Putamen (tissue), 1 donor: Measurements from ENCODE around the gene CSNK1E.

Experiments used
- DNase-seq: peaks from one replicate; pipeline ENCODE4 v3.0.0-alpha.2; 2016; ENCODE audit warnings: low spot score

The CSNK1E gene

DNA sequence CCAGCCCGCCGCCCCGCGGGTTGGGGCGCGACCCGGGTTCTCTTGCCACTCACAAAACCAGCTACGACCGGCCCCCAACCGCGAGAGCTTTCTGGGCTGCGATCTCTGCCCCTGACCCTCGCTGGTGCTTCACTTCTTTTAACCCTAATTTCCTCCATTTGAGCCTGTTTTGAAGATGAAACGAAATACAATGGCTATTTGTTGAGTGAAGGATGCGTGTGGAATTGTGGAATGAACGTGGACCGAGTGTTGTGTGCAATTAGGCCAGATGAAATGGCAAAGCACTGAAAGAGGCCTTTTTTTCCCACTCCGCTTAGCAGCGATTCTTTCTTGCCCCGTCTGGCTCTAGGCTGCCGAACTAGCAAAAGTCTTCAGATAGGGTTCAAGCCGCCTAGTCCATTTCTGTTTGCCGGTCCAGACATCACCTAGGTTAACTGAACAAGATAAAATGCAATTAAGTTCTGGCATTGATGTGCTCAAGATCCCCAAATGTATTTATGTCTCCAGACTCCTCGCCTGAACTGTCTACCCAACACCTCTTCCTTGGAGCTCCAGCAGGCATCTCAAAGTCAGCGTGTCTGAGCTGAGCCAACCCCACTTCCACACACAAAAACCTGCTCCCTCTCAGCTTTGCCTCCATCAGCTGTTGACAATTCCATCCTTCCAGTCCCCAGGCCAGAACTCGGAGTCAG, 44.0 kb downstream of the CSNK1E start:
- peak; percentile 78 for DNase-seq

DNA sequence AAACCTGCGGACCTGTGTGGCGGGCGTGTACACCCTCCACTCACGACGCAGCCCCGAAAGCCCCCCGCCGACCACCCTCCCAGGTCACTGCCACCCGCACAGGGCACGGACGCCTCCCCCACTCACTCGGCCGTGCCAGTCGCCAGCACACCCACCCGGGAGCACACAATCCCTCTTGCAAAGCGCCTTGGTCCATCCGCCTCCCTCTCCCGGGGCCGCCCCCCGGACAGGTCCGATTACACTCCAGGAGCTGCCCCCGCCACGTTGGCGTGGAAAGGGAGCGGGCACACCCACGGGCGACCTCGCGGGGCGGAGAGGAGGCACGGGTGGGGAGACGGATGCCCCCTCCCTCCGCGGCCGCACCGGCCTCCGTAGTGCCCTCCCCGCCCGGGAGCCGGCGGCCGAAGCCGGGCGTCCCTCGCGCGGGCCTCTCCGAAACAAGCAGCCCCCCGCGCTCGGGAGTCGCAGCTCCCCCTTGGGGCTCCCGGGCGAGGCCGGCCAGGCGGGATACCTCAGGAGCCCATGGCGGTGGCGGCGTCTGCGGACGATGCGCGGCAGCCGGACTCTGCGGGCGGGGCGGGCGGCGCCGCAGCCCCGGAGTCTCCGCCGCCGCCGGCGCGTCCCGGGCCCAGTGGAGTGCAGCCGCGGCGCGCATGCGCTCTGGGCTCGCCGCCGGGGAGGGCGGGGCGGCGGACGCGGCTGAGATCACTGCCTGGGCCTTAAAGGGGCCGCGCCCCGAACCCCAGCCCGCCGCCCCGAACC, 44.7 kb downstream of the CSNK1E start, which contains the start of gene TMEM184B:
Gene TMEM184B, minus strand, starts transcription at position 638 of the 762 bp plus-strand sequence. CDS start 25,049 bp downstream, outside the sequence.
- DNase-seq = peak; percentile 87

GRCh38 chr22:38271927-38272372, 45.3 kb downstream of the CSNK1E start:
- no peak for DNase-seq

DNA sequence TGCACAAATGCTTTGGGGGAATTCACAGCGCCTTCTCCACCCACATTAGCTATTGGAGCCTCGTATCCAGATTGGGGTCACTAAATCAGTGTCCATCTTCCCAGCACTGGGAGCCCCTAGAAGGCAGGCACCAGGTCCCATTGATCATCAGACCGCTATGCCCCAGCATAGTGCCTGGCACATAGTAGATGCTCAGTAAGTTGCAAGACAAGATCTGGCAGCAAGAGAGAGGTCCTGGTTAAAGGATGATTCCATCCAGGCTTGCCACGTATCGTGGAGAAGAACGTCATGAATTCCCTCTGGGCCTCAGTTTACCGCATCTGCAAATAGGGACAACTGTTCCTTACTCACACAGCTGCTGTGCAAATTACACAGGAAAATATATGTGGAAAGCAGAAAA, 46.1 kb downstream of the CSNK1E start:
- no peak for DNase-seq

DNA sequence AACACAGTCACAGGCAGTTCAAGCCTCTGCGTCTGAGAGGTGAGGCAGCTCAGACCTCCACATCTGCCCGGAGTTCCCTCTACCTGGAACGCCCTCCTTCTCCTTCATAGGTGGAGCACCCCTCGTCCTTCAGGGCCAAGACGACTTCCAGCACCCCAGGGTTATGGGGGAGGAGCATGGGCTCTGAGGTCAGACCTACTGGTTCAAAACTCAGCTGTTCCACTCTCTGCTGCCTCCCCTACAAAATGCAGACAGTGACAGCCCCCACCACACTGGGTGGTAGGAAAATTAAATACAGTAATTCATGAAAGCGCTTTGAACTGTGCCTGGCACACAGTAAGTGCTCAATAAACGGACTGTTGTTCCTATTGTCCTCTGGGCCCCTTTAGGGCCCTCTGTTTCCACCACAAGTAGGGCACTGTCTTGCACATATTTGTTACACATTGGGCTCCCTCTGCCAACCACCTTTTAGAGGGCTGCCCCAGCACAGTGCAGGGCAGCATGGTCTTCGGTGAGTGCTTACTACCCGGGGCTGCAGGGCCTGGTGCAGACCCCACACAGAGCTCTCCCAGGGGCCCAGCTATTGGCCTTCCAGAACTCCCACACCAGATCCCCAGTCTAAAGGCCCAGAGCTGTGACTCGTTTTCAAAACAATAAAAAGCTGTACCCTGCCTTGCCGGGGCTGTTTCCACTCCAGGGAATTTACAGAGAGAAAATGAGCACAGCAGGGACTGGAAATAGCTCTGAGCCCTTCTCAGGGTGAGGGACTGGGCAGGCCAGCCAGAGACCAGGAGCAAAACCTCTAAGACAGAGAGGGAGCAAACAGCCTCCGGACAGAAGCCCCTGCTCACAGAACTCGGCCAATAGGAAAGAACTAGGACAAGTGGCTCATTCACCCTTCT, 46.9 kb downstream of the CSNK1E start:
- DNase-seq = peak; percentile 63

DNA sequence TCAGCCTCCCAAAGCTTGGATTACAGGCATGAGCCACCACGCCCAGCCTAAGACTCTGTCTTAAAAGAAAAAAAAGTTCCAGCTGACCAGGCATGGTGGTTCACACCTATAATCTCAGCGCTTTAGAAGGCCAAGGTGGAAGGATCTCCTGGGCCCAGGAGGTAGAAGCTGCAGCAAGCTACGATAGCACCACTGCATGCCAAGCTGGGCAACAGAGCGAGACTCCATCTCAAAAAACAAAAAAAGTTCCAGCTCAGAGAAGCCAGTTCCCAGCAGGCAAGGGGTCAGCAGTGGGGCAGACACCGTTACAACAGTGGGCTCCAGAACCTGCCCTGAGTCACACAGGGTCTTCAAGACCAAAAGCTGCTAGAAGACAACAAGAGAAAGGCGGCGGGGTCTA, 47.8 kb downstream of the CSNK1E start:
- no peak for DNase-seq

- DNase-seq = no peak
Measured at GRCh38 chr22:38267086-38267485, 50.1 kb downstream of the CSNK1E start.

- DNase-seq = no peak
Measured at GRCh38 chr22:38266120-38266519, 51.1 kb downstream of the CSNK1E start.

DNA sequence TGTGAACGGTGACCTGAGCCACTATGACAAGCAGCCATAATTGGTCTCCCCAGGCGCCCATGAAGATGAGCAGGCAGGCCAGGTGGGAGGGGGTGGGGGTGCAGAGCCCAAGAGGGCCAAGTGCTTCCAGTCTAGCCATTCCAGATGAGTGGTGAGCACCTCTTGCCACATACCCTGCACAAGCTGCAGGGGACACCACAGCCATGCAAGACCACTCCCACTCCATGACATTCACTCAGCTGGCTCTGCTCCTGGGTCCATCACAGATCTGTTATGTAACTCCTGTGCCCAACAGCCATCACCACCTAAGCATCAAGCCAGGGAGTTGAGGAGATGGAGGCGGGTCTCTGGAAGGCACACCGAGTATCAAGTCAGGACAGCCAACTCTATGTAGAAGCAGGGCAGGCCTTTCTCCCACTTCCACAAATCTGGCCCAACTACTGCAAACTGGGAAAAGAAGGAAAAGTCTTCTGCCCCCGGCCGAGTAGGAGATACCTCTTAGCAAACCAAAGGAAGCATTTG, 52.9 kb downstream of the CSNK1E start:
- DNase-seq = no peak

DNA sequence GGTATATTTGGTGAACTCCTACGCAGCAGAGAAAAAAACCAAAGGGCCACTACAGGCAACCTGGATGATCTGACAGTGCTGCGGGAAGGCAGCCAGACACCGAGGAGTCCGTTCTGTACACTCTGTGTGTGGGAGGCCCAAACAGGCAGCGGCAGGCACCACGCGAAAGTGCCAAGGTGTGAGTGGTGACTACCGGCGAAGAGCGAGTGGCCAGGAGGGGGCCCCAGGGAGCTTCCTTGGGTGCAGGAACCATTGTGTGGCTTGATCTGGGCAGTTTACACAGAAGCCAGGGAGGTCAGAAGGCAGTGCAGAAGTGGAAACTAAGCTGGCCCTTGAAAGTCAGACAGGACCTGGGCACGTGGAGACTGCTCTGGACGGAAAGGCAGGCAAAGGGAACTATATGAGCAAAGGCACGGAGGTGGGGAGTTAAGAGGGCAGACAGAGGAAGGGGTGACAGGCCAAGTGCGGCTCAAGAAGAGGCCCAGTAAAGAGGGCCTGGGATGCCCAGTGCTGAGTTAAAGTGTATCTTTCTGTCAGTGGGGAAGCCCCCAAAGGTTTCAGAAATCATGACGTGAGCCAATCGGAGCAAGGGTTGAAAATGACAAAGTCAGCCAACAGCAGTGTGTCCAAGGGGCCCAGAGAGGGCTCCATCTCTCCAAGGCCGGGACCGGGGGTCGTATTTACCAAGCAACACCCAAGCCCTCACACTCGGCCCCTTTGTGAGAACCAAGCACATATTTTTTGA, 55.0 kb downstream of the CSNK1E start:
- peak; percentile 43 for DNase-seq

GRCh38 chr22:38260761-38261681, 56.2 kb downstream of the CSNK1E start:
- DNase-seq = no peak

DNA sequence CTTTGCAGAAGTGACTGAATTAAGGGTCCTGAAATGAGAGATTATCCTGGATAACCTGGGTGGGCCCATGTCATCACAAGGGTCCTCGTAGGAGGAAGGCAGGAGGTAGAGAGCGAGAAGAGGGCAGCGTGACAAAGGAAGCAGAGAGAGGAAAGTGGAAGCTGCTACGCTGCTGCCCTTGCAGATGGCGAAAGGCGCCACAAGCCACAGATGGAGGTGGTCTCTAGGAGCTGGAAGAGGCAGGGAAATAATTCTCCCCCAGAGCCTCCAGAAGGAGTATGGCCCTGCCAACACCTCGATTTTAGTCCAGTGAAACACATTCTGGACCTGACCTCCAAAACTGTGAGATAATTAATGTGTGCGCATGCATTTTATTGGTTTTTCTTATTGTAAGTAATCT, 57.9 kb downstream of the CSNK1E start:
- no peak for DNase-seq

DNA sequence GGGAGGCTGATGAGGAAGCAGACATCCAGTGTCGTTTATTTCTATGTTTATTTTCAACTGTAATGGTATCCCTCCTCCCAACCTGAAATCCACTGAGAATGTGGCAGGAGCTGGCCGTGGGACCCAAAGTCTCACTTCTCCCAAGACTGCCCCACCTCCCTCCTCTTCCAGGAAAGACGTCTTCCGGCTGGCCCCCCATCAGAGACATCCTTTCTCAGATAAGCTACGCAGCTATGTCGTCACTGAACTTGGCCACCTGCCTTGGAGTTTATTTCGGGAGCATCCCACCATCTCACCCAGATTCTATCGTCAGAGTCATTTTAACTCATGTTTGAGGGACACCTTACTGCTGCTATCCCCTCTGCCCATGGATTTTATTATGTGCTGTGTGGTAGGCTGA, 58.3 kb downstream of the CSNK1E start:
- no peak for DNase-seq

DNA sequence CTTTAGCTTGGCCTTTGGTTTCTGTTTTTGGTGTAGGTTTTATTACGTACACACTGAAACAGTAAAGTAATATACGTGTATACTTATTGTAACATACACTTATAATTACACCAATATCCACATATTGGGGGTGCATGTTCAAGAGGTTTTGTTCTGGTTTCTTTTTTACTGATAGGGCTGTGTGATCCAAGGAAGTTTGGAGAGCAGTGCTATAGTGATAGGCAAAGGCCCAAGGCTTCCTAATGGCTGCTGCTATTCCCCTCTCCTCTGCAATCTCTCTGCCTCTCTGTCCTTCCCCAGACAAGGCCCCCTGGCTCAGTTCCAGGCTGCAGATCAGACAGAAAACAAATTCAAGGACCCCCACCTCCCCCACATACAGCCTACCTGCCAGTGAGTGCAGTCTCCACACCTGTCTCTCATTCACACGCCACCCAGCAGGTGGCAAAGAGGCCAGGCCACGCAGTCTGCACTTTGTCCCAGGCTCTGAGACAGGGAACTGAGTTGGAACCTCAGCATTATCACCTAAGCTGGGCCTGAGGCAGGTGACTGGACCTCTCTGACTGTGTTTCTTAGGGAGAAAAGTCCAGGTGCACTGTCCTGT, 59.5 kb downstream of the CSNK1E start:
- DNase-seq = no peak

DNA sequence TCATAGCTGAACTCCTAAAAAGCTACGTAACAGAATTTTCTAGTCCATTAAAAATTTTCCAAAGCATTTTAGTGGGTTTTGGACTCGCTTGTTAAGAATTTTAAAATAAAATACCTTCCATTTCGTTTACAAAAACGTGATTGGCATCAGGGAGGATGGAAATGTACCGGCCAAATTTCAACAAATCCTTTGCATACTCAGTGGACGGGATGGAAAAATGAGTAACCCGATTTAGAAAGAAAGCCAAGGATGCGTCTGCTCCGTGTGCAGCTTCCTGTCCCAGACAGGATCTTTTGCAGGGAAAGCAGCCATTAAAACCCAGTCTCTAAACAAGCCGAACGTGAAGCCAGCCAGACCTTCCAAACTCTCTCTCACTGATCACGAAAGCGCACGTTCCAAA, 60.1 kb downstream of the CSNK1E start:
- no peak for DNase-seq

DNA sequence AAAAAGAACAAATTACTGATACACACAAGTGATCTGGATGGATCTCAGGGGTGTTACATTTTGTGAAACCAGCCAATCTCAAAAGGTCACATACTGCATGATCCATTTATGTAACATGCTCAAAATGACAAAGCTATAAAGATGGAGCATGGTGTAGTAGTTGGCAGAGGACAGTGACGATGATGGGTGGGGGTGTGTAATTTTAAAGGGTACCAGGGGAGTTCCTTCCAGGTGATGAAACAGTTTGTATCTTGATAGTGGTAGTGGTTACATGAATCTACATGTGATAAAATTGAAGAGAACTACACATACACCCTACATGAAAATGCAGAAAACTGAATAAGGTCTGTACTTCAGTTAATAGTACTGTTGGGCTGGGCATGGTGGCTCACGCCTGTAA, 61.5 kb downstream of the CSNK1E start:
- no peak for DNase-seq

GRCh38 chr22:38251341-38251692, 65.9 kb downstream of the CSNK1E start:
- DNase-seq = no peak

GRCh38 chr22:38250643-38251340, 66.4 kb downstream of the CSNK1E start:
- DNase-seq = no peak
